IMR-90 (cell line): ENCODE data around the gene CEP63. TPM values are rescaled to one million over a fixed set of nuclear protein-coding genes. Genes with fewer than 3 reads are reported as not detected.
A peak's percentile ranks its signal among the peaks of the same experiment; 100 is the strongest.

Experiments used
- ATAC-seq: fragments of 200-7000 bp; cut with Tn5 transposase; 2 replicates; pipeline ENCODE4 v1.9.1; 2020; ENCODE audit warnings: low read depth, mild to moderate bottlenecking, moderate library complexity
- BruUV-seq: library from RNA; stranded (reverse); fragments of 400-500 nt; replicated peaks from 2 replicates; lab custom pipeline; 2021; lab: Mats Ljungman, UMichigan
- CTCF ChIA-PET: fragments of 300-600 bp; formaldehyde crosslinking; extraction: SDS; loops from one replicate; lab custom pipeline; 2021; ENCODE audit warnings: antibody characterized with exemption; lab: Yijun Ruan, JAX
- POLR2A ChIA-PET: fragments of 300-600 bp; sonication (Branson Sonifier 250); formaldehyde crosslinking; loops from one replicate; lab custom pipeline; 2022; ENCODE audit warnings: antibody characterized with exemption; ENCODE audit not compliant: unreplicated experiment; lab: Charles Lee
- DNase-seq: peaks from one replicate; pipeline ENCODE4 v3.0.0; 2013
- H2AFZ ChIP-seq: replicated peaks from 2 replicates; pipeline ENCODE3; 2013; ENCODE audit warnings: low read length, mild to moderate bottlenecking; ENCODE audit not compliant: poor library complexity
- H2AK5ac ChIP-seq: 2 replicates; pipeline ENCODE4 v1.6.1; 2013; ENCODE audit warnings: low read depth, low read length, inconsistent platforms
- H2AK9ac ChIP-seq: replicated peaks from 2 replicates; pipeline ENCODE3; 2013; ENCODE audit warnings: mild to moderate bottlenecking, low read depth, low read length, moderate library complexity; ENCODE audit not compliant: poor library complexity
- H2BK120ac ChIP-seq: 2 replicates; pipeline ENCODE4 v1.6.1; 2013; ENCODE audit warnings: low read depth, low read length, inconsistent platforms
- H2BK15ac ChIP-seq: 3 replicates; pipeline ENCODE4 v1.6.1; 2013; ENCODE audit warnings: low read depth, low read length, inconsistent platforms
- H2BK20ac ChIP-seq: 2 replicates; pipeline ENCODE4 v1.6.1; 2013; ENCODE audit warnings: low read depth, mild to moderate bottlenecking, inconsistent platforms, low read length, moderate library complexity
- H2BK5ac ChIP-seq: 2 replicates; pipeline ENCODE4 v1.6.1; 2013; ENCODE audit warnings: mild to moderate bottlenecking, low read depth, low read length, inconsistent platforms; ENCODE audit not compliant: poor library complexity, severe bottlenecking
- H3K14ac ChIP-seq: replicated peaks from 2 replicates; pipeline ENCODE4 v1.6.1; 2013; ENCODE audit warnings: low read depth, low read length, inconsistent platforms
- H3K18ac ChIP-seq: 2 replicates; pipeline ENCODE4 v1.6.1; 2013; ENCODE audit warnings: low read depth, low read length, control low read depth
- H3K23ac ChIP-seq: 2 replicates; pipeline ENCODE4 v1.6.1; 2013; ENCODE audit warnings: low read depth, low read length, inconsistent platforms
- H3K27ac ChIP-seq: 2 replicates; pipeline ENCODE4 v1.5.1; 2013; ENCODE audit warnings: mild to moderate bottlenecking, control low read depth, low read length; ENCODE audit not compliant: insufficient read depth
- H3K27me3 ChIP-seq: 2 replicates; pipeline ENCODE4 v1.6.1; 2013; ENCODE audit warnings: low read length; ENCODE audit not compliant: control insufficient read depth, insufficient read depth
- H3K36me3 ChIP-seq: 2 replicates; pipeline ENCODE4 v1.6.1; 2013; ENCODE audit warnings: low read length, mixed read lengths; ENCODE audit not compliant: control insufficient read depth, insufficient read depth
- H3K4ac ChIP-seq: 2 replicates; pipeline ENCODE4 v1.6.1; 2013; ENCODE audit warnings: low read depth, low read length, inconsistent platforms
- H3K4me1 ChIP-seq: 2 replicates; pipeline ENCODE4 v1.6.1; 2013; ENCODE audit warnings: low read length, mixed read lengths; ENCODE audit not compliant: control insufficient read depth, insufficient read depth
- H3K4me2 ChIP-seq: 2 replicates; pipeline ENCODE4 v1.6.1; 2013; ENCODE audit warnings: low read depth, mild to moderate bottlenecking, control low read depth, low read length, moderate library complexity
- H3K4me3 ChIP-seq: 2 replicates; pipeline ENCODE4 v1.5.1; 2013; ENCODE audit warnings: low read depth, mild to moderate bottlenecking, control low read depth, low read length, moderate library complexity; ENCODE audit not compliant: insufficient read depth
- H3K56ac ChIP-seq: 2 replicates; pipeline ENCODE4 v1.6.1; 2013; ENCODE audit warnings: low read length, inconsistent platforms; ENCODE audit not compliant: insufficient read depth; ENCODE audit errors: extremely low read depth
- H3K79me1 ChIP-seq, 2 experiments: 2 replicates each; pipeline ENCODE4 v1.6.1; 2013; ENCODE audit warnings: low read length in 2 of 2, inconsistent platforms in 1 of 2, low read depth in 1 of 2
- H3K9ac ChIP-seq: 2 replicates; pipeline ENCODE4 v1.6.1; 2013; ENCODE audit warnings: low read depth, low read length, control low read depth
- H3K9me1 ChIP-seq: 2 replicates; pipeline ENCODE4 v1.6.1; 2013; ENCODE audit warnings: low read length, inconsistent platforms; ENCODE audit not compliant: insufficient read depth
- H3K9me3 ChIP-seq: 2 replicates; pipeline ENCODE4 v1.6.1; 2013; ENCODE audit warnings: low read length; ENCODE audit not compliant: control insufficient read depth, insufficient read depth
- H4K20me1 ChIP-seq: 2 replicates; pipeline ENCODE4 v1.6.1; 2013; ENCODE audit warnings: low read length, inconsistent platforms; ENCODE audit not compliant: insufficient read depth
- H4K5ac ChIP-seq: 2 replicates; pipeline ENCODE4 v1.6.1; 2013; ENCODE audit warnings: mild to moderate bottlenecking, low read depth, low read length, control low read depth
- H4K8ac ChIP-seq, 2 experiments: 2 replicates each; pipeline ENCODE4 v1.6.1; 2013; ENCODE audit warnings: low read depth in 2 of 2, low read length in 2 of 2, control low read depth in 1 of 2, inconsistent platforms in 1 of 2
- H4K91ac ChIP-seq: 2 replicates; pipeline ENCODE4 v1.6.1; 2013; ENCODE audit warnings: low read depth, low read length, inconsistent platforms; ENCODE audit not compliant: insufficient read depth
- BHLHE40 ChIP-seq: fragments of 150-350 bp; IDR thresholded peaks from 2 replicates; pipeline ENCODE4 v1.6.1; 2016; ENCODE audit warnings: mild to moderate bottlenecking, low read depth, low read length
- CEBPB ChIP-seq: IDR thresholded peaks from 2 replicates; pipeline ENCODE4 v1.6.1; 2012; ENCODE audit warnings: low read depth, low read length, improper control_type of control experiment
- CHD1 ChIP-seq: IDR thresholded peaks from 2 replicates; pipeline ENCODE4 v1.6.1; 2012; ENCODE audit warnings: low read depth, low read length, improper control_type of control experiment
- CTCF ChIP-seq: conservative IDR thresholded peaks from 2 replicates; pipeline ENCODE4 v1.5.1; 2012; ENCODE audit warnings: mild to moderate bottlenecking, low read depth, low read length, improper control_type of control experiment
- ELK1 ChIP-seq: fragments of 150-350 bp; IDR thresholded peaks from 2 replicates; pipeline ENCODE4 v1.6.1; 2016; ENCODE audit warnings: low read depth, mild to moderate bottlenecking, low read length, moderate library complexity, borderline replicate concordance
- FOS ChIP-seq: fragments of 150-350 bp; IDR thresholded peaks from 2 replicates; pipeline ENCODE4 v1.6.1; 2016; ENCODE audit warnings: low read depth, low read length
- MAFK ChIP-seq: IDR thresholded peaks from 2 replicates; pipeline ENCODE4 v1.6.1; 2012; ENCODE audit warnings: low read depth, low read length, improper control_type of control experiment
- MAZ ChIP-seq: IDR thresholded peaks from 2 replicates; pipeline ENCODE4 v1.6.1; 2012; ENCODE audit warnings: low read depth, mild to moderate bottlenecking, low read length, improper control_type of control experiment, moderate library complexity, borderline replicate concordance
- MXI1 ChIP-seq: IDR thresholded peaks from 2 replicates; pipeline ENCODE4 v1.6.1; 2012; ENCODE audit warnings: low read depth, mild to moderate bottlenecking, low read length, moderate library complexity, borderline replicate concordance
- NFE2L2 ChIP-seq: fragments of 150-350 bp; IDR thresholded peaks from 2 replicates; pipeline ENCODE4 v1.6.1; 2016; ENCODE audit warnings: low read depth, mild to moderate bottlenecking, low read length
- POLR2A ChIP-seq: IDR thresholded peaks from 2 replicates; pipeline ENCODE4 v1.6.1; 2012; ENCODE audit warnings: mild to moderate bottlenecking, low read depth, low read length
- RAD21 ChIP-seq: IDR thresholded peaks from 2 replicates; pipeline ENCODE4 v1.6.1; 2012; ENCODE audit warnings: low read length, improper control_type of control experiment
- RCOR1 ChIP-seq: IDR thresholded peaks from 2 replicates; pipeline ENCODE4 v1.6.1; 2012; ENCODE audit warnings: mild to moderate bottlenecking, low read length, improper control_type of control experiment; ENCODE audit not compliant: insufficient replicate concordance
- RFX5 ChIP-seq: IDR thresholded peaks from 2 replicates; pipeline ENCODE4 v1.8.0; 2012; ENCODE audit warnings: low read depth, mild to moderate bottlenecking, low read length, moderate library complexity
- SMC3 ChIP-seq: fragments of 150-350 bp; IDR thresholded peaks from 2 replicates; pipeline ENCODE4 v1.6.1; 2016; ENCODE audit warnings: low read depth, mild to moderate bottlenecking, antibody characterized with exemption, low read length, moderate library complexity
- WGBS, 2 experiments: methylation state at CpG; one replicate each; pipeline versions ENCODE4 v1.1.5 to v1.1.7; 2013; ENCODE audit warnings: missing lambda C conversion rate in 2 of 2; ENCODE audit not compliant: insufficient read length in 1 of 2; ENCODE audit errors: extremely low coverage in 2 of 2; 5-methylcytosine and 5-hydroxymethylcytosine counted together
- dilution Hi-C: fragments of 300-500 bp; cut with HindIII; formaldehyde crosslinking; loops from one replicate; pipeline ENCODE4 v1.14.3; 2018; ENCODE audit warnings: low sequenced_read_pairs; ENCODE audit not compliant: unreplicated experiment
- in situ Hi-C: fragments of 300-500 bp; cut with MboI; formaldehyde crosslinking; loops from 3 replicates; pipeline ENCODE4 v1.14.3; 2019; ENCODE audit warnings: low sequenced_read_pairs, inconsistent platforms, mixed read lengths
- intact Hi-C: fragments of 100-400 bp; cut with micrococcal nuclease; formaldehyde crosslinking; loops from 2 replicates; pipeline ENCODE4 v1.10.0; 2022
- polyA plus RNA-seq, 3 experiments: library from polyadenylated mRNA; depleted of rRNA; stranded (reverse); fragments of >200 nt; gene quantifications; 2 replicates each; pipeline ENCODE4 v1.2.3, GENCODE V29; 2012; ENCODE audit warnings: low replicate concordance in 1 of 3
- total RNA-seq: library from RNA; depleted of rRNA; stranded (reverse); fragments of >200 nt; gene quantifications from 2 replicates; pipeline ENCODE4 v1.2.3, GENCODE V29; 2012
- TF ChIP-seq, protein P1 (sequence below): fragments of 150-350 bp; IDR thresholded peaks from 2 replicates; pipeline ENCODE4 v1.6.1; 2017; ENCODE audit warnings: mild to moderate bottlenecking, antibody characterized with exemption, low read length, low read depth

CEP63 gene
- total and polyA plus RNA-seq, 2 of the 4 experiments (the other 2 are of a cell fraction) = 6.5 to 9.1 TPM

DNA sequence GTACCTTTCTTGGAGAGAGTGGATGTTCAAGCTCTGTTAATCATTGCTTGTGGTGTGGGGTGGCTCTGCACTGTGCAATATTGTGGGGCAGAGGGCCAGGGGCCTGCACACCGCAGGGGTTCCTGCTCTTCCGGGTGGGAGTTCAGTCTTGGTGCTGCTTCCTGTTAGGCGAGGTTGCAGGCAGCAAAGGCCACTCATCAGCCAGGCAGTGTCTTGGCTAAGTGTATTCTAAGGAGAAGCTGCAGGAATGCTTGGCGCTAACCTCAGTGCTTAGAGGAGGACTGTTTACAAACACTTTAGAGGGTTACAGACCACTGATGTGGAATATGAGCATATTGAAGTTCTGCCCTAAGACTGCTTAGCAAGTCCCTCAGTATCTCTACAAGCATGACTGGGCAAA is 81.7 kb downstream of the CEP63 start:
- Histone ChIP-seq H3K4me3 (no peak overlapping the region), H3K79me1 (no peaks in the 10 kb centered on the region), H4K8ac (no peak overlapping the region), H3K27ac (no peak overlapping the region), H4K5ac (no peak overlapping the region), H3K56ac (no peak overlapping the region), H3K27me3 (no peaks in the 10 kb centered on the region), H3K9me3 (no peaks in the 10 kb centered on the region), H2AK9ac (no peak overlapping the region), H2BK120ac (no peak overlapping the region), H4K91ac (no peak overlapping the region), H3K4me1 (no peaks in the 10 kb centered on the region; the same call in 1 of the 2 replicates), H3K23ac (no peak overlapping the region), H2BK20ac (no peak overlapping the region), H2BK15ac (no peak overlapping the region), H3K9ac (no peak overlapping the region), H4K20me1 (no peaks in the 10 kb centered on the region), H3K18ac (no peak overlapping the region), H3K9me1 (peaks cover 3% of the 10 kb centered on the region; the same call in 1 of the 2 replicates), H3K36me3 (peaks cover 2% of the 10 kb centered on the region), H3K14ac (no peak overlapping the region), H2BK5ac (no peak overlapping the region), H3K4me2 (no peak overlapping the region), H2AFZ (no peak overlapping the region), H3K4ac (no peak overlapping the region), H2AK5ac (no peak overlapping the region)
- no peak for TF ChIP-seq CEBPB
- no peak for TF ChIP-seq CTCF
- no peak for TF ChIP-seq POLR2A
- TF ChIP-seq MAFK = no peak
- TF ChIP-seq SMC3 = no peak
- TF ChIP-seq ELK1 = no peak
- TF ChIP-seq RFX5 = no peak
- no peak for TF ChIP-seq CHD1
- no peak for TF ChIP-seq MXI1
- no peak for TF ChIP-seq RAD21
- no peak for TF ChIP-seq NFE2L2
- TF ChIP-seq FOS = no peak
- TF ChIP-seq RCOR1 = no peak
- no peak for TF ChIP-seq BHLHE40
- TF ChIP-seq MAZ = no peak
- TF ChIP-seq, protein P1, sequence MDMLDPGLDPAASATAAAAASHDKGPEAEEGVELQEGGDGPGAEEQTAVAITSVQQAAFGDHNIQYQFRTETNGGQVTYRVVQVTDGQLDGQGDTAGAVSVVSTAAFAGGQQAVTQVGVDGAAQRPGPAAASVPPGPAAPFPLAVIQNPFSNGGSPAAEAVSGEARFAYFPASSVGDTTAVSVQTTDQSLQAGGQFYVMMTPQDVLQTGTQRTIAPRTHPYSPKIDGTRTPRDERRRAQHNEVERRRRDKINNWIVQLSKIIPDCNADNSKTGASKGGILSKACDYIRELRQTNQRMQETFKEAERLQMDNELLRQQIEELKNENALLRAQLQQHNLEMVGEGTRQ = no peak
- no TSS peak for BruUV-seq
- DNase-seq = peak; percentile 23
- ChIA-PET POLR2A (interaction anchor here (0.5 kb wide), 1 partner anchor 242 kb away, joined by 3 read pairs; no protein-coding TSS in a partner anchor), CTCF (no interaction called here)
- in situ Hi-C loops = no loop called here
- intact Hi-C loops = no loop called here
- no CpG with 5 or more reads among the region's 4 CpGs for WGBS, 2 experiments
- peak; percentile 87 for ATAC-seq
- dilution Hi-C loops = no loop called here
